HG02885 (cell line): ENCODE results near the gene ATP1A4.

Source experiments
- ATAC-seq: cut with Tn5 transposase; IDR thresholded peaks from one replicate; pipeline ENCODE4 v1.9.1; 2021; ENCODE audit warnings: mild to moderate bottlenecking; ENCODE audit not compliant: unreplicated experiment, poor library complexity

The ATP1A4 gene

DNA sequence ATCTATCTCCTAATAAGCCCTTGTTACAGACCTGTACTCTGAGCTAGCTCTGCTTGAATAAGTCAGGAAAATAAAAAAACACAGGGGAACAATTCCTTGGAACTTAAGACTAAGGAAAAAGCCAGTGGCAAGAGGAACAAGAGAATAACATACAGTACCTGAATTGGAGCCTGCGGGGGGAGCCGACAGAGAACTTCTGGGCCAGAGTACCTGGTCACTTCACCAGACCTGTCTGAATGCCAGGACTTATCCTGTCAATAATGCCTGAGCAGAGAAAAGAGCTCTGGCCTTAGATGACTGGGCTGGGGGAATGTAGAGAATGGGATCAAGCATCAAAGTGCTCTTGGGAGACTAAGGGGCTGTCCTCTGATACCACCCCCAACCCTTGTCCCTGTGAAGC is 68.9 kb downstream of the ATP1A4 start:
- ATAC-seq: no peak

DNA sequence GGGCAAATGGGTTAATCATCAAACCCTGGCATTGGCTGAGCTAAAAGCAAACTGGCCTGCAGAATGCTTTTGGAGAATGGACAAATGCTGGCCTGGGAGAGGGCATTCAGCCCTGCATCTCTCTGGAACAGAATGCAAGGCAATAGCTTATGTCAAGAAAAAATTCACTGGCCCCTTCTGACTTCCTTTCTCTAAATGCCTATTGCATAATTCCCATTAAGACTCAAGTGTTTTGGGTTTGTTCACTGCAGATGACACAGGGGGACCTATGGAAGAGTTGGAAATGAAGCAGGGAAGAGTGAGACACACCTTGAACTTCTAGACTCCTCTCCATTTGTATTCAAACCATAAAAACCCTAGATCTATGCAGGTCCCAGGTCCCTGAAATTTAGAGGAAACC is 69.7 kb downstream of the ATP1A4 start:
- ATAC-seq: no peak

- no peak for ATAC-seq
Observed at GRCh38 chr1:160222546-160222945, 71.1 kb downstream of the ATP1A4 start.

DNA sequence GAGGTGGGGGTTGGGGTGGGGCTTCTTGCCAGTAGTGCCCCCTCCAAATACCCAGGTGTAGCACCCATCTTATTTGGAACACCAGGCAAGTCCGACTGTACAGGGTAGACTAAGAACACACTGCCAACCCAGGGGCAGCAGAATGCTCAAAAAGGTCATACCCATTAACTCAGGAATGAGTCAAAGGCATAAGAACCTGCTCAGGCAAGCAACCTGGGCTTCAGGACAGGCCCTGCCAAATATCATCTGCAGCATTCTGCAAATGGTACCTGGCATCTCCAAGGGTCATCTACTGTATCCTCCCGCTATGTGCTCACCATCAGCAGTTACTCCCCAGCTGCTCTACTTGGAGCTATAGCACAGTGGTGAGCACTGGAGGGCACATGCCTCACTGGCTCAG is 73.2 kb downstream of the ATP1A4 start:
- no peak for ATAC-seq

DNA sequence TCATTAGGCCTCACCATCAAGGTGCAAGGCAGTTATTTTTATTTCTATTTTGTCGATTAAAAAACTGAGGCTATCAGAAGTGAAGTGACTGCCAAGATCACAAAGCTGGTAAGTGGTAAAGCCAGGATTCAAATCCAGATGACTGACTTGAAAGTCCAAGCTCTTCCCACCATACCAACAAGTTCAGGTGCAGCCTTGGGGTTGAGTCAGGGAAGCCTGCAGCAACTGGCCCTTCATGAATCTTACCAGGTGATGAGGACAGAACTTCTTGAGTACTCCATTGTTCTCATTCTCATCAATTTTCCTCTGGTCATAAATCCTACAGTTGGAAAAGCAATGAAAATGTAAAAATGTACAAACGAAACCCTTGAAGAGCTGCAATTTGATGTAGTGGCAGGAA is 73.9 kb downstream of the ATP1A4 start:
- ATAC-seq: no peak

DNA sequence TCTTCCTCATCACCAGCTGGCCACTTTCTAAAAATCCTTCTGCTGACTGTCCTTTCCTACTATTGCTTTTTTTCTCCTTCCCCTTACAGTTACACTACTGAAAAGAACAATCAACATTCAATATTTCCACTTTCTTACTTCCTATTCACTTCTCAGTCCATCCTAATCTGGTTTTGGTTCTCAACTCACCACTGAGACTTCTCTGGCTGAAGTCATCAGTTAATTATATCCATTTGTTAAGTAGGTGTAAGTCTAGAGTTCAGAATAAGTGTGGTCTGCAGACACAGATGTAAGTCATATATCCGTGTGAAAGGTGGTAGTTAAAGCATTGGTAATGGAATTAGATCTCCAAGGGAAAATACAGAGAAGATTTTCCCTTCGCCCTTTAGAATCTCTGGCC is 75.2 kb downstream of the ATP1A4 start:
- ATAC-seq: no peak

GRCh38 chr1:160227034-160227433 is 75.6 kb downstream of the ATP1A4 start:
- no peak for ATAC-seq

- ATAC-seq: no peak
Observed at GRCh38 chr1:160227561-160227960, 76.2 kb downstream of the ATP1A4 start.

GRCh38 chr1:160228431-160228830 is 77.0 kb downstream of the ATP1A4 start:
- no peak for ATAC-seq

GRCh38 chr1:160232911-160233310 is 81.5 kb downstream of the ATP1A4 start:
- no peak for ATAC-seq
